HepG2 (cell line): ENCODE data around the gene YIPF4. TPM values are rescaled to one million over a fixed set of nuclear protein-coding genes. Genes with fewer than 3 reads are reported as not detected.

Experiments used
- FOSL2 ChIP-seq: sonication (generic); formaldehyde crosslinking; IDR thresholded peaks from 2 replicates; pipeline ENCODE4 v1.4.0; 2020; ENCODE audit warnings: missing genetic modification reagents
- FOXK2 ChIP-seq: fragments of 450-650 bp; IDR thresholded peaks from 2 replicates; pipeline ENCODE4 v1.6.1; 2016
- FOXP1 ChIP-seq, 2 experiments: fragments of 450-650 bp in 1 of 2; IDR thresholded peaks; 2 replicates each; pipeline ENCODE4 v1.6.1; 2017 to 2018; ENCODE audit warnings: antibody characterized with exemption in 1 of 2
- GATAD2A ChIP-seq: IDR thresholded peaks from 2 replicates; pipeline ENCODE4 v1.6.1; 2016
- HDAC2 ChIP-seq: sonication (generic); formaldehyde crosslinking; IDR thresholded peaks from 2 replicates; pipeline ENCODE4 v1.4.0; 2020; ENCODE audit warnings: missing genetic modification reagents
- HOMEZ ChIP-seq: IDR thresholded peaks from 2 replicates; pipeline ENCODE4 v1.6.1; 2016; ENCODE audit warnings: low read depth
- KLF12 ChIP-seq: sonication (generic); formaldehyde crosslinking; IDR thresholded peaks from 2 replicates; pipeline ENCODE4 v1.4.0; 2020; ENCODE audit warnings: missing genetic modification reagents, borderline replicate concordance
- MBD4 ChIP-seq: IDR thresholded peaks from 2 replicates; pipeline ENCODE4 v1.6.1; 2012; ENCODE audit warnings: low read length, inconsistent platforms, borderline replicate concordance
- NFE2 ChIP-seq: sonication (generic); formaldehyde crosslinking; IDR thresholded peaks from 2 replicates; pipeline ENCODE4 v1.4.0; 2020; ENCODE audit warnings: missing genetic modification reagents
- SNAPC2 ChIP-seq: sonication (generic); formaldehyde crosslinking; IDR thresholded peaks from 2 replicates; pipeline ENCODE4 v1.8.1; 2022; ENCODE audit warnings: mild to moderate bottlenecking, missing genetic modification reagents
- SOX5 ChIP-seq: IDR thresholded peaks from 2 replicates; pipeline ENCODE4 v1.6.1; 2016; ENCODE audit warnings: borderline replicate concordance
- SRSF9 ChIP-seq: fragments of 200-400 bp; formaldehyde crosslinking; IDR thresholded peaks from 2 replicates; pipeline ENCODE4 v1.6.1; 2018; ENCODE audit warnings: borderline replicate concordance, mild to moderate bottlenecking, low read depth, low read length; ENCODE audit not compliant: insufficient read depth, poor library complexity, severe bottlenecking
- ZKSCAN8 ChIP-seq: IDR thresholded peaks from 2 replicates; pipeline ENCODE4 v1.6.1; 2016; ENCODE audit warnings: borderline replicate concordance, missing genetic modification reagents, missing compliant biosample characterization
- ZNF224 ChIP-seq: sonication (generic); formaldehyde crosslinking; IDR thresholded peaks from 2 replicates; pipeline ENCODE4 v1.5.0; 2020; ENCODE audit warnings: mild to moderate bottlenecking, missing genetic modification reagents
- ZNF230 ChIP-seq: sonication (generic); formaldehyde crosslinking; IDR thresholded peaks from 2 replicates; pipeline ENCODE4 v1.4.0; 2020; ENCODE audit warnings: mild to moderate bottlenecking, missing genetic modification reagents
- ZNF431 ChIP-seq: sonication (generic); formaldehyde crosslinking; IDR thresholded peaks from 2 replicates; pipeline ENCODE4 v1.9.0; 2022; ENCODE audit warnings: missing genetic modification reagents, low read depth, mild to moderate bottlenecking, borderline replicate concordance
- polyA plus RNA-seq, 8 experiments: library from polyadenylated mRNA; depleted of rRNA in 3 of 8; stranded (reverse) in 7 of 8; unstranded in 1 of 8; fragments of >200 nt; fragmentation: Illumina TruSeq in 4 of 8; extraction: Trizol in 4 of 8; gene quantifications; 2 replicates each; pipeline versions ENCODE4 v1.2.1 to v1.2.3, GENCODE V29; 2011 to 2016; ENCODE audit warnings: low read depth in 4 of 8, missing spikeins in 1 of 8, mixed read lengths in 1 of 8; ENCODE audit not compliant: insufficient read depth in 1 of 8
- total RNA-seq, 5 experiments: library from RNA; depleted of rRNA; stranded (reverse); fragments of >200 nt; fragmentation: Illumina TruSeq; extraction: Trizol; gene quantifications; 2 replicates each; pipeline ENCODE4 v1.2.3, GENCODE V29; 2016; ENCODE audit warnings: low read depth in 1 of 5
- TF ChIP-seq, protein P1 (sequence below): sonication (generic); formaldehyde crosslinking; IDR thresholded peaks from 2 replicates; pipeline ENCODE4 v1.5.1; 2020; ENCODE audit warnings: mild to moderate bottlenecking, missing genetic modification reagents, moderate library complexity
- TF ChIP-seq, protein P2 (sequence below): sonication (generic); formaldehyde crosslinking; IDR thresholded peaks from 2 replicates; pipeline ENCODE4 v1.8.1; 2023; ENCODE audit warnings: mild to moderate bottlenecking, missing genetic modification reagents
- TF ChIP-seq, protein P3 (sequence below): sonication (generic); formaldehyde crosslinking; IDR thresholded peaks from 2 replicates; pipeline ENCODE4 v1.8.1; 2022; ENCODE audit warnings: low read depth, mild to moderate bottlenecking, missing genetic modification reagents
- TF ChIP-seq, protein P4 (sequence below): sonication (generic); formaldehyde crosslinking; IDR thresholded peaks from 2 replicates; pipeline ENCODE4 v1.4.0; 2020; ENCODE audit warnings: missing genetic modification reagents

Gene YIPF4
- total and polyA plus RNA-seq, 2 of the 13 experiments (the other 11 are each of a cell fraction or from before 2014, with no cell fraction given) = 19.0 to 43.9 TPM

DNA sequence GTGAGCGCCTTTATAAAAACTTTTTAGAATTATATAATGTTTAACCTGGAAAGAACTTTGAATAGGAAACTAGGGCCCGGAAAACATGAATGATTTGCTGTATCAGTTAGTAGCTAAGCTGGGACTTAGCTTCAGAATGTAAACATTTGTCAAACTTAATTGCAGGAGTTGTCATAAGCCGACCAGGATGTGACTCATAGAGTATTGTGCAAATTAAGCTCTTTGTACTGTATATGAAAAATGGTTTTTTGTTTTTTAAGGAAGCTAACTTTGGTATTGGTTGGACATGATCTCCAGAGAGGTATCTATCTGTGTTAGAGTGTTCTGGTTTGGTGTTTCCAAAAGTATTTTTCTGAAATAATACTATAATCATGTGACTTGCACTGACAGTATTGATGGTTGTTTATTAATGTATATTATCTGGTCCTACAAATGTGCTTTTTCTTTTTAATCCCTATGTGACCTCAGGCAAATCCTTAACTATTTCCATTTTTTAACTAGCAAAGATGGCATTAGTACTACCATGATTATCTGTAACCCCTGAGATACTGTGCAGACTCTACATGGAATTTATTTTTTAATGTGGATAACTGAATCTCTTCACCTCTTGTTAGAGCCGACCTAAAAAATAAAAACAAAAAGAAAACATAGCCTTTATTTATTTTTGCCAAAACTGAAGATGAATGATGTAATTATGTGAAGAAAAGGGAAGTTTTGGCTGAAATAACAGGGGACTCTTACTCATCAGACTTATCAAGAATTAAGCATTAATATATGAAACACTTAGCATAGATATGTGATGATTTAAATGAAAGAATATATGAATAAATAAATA is 11.7 kb downstream of the YIPF4 start (continued):
- TF ChIP-seq MBD4 (peak; percentile 28; the same call in 1 of the 2 replicates), SNAPC2 (CRISPR knock-in tag) (no peak), SOX5 (CRISPR knock-in tag) (peak; percentile 87; the same call in 1 of the 2 replicates), NFE2 (CRISPR knock-in tag) (no peak), FOSL2 (peak; percentile 95), FOXK2 (no peak), SRSF9 (no peak), ZNF431 (CRISPR knock-in tag) (no peak), ZNF230 (no peak), FOXP1 (IDR thresholded peaks at IDR 0.05) (no peak), FOXP1 (CRISPR knock-in tag; IDR thresholded peaks at IDR 0.05) (peak; percentile 67), HDAC2 (CRISPR knock-in tag) (peak; percentile 62; the same call in 1 of the 2 replicates), HOMEZ (CRISPR knock-in tag) (peak; percentile 93), ZNF224 (CRISPR knock-in tag) (no peak), GATAD2A (CRISPR knock-in tag) (peak; percentile 92), ZKSCAN8 (CRISPR knock-in tag) (peak; percentile 100), KLF12 (CRISPR knock-in tag) (no peak)
- TF ChIP-seq, protein P1, sequence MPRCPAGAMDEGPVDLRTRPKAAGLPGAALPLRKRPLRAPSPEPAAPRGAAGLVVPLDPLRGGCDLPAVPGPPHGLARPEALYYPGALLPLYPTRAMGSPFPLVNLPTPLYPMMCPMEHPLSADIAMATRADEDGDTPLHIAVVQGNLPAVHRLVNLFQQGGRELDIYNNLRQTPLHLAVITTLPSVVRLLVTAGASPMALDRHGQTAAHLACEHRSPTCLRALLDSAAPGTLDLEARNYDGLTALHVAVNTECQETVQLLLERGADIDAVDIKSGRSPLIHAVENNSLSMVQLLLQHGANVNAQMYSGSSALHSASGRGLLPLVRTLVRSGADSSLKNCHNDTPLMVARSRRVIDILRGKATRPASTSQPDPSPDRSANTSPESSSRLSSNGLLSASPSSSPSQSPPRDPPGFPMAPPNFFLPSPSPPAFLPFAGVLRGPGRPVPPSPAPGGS (CRISPR knock-in tag) = no peak
- TF ChIP-seq, protein P2, sequence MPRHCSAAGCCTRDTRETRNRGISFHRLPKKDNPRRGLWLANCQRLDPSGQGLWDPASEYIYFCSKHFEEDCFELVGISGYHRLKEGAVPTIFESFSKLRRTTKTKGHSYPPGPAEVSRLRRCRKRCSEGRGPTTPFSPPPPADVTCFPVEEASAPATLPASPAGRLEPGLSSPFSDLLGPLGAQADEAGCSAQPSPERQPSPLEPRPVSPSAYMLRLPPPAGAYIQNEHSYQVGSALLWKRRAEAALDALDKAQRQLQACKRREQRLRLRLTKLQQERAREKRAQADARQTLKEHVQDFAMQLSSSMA (CRISPR knock-in tag) = no peak
- TF ChIP-seq, protein P3, sequence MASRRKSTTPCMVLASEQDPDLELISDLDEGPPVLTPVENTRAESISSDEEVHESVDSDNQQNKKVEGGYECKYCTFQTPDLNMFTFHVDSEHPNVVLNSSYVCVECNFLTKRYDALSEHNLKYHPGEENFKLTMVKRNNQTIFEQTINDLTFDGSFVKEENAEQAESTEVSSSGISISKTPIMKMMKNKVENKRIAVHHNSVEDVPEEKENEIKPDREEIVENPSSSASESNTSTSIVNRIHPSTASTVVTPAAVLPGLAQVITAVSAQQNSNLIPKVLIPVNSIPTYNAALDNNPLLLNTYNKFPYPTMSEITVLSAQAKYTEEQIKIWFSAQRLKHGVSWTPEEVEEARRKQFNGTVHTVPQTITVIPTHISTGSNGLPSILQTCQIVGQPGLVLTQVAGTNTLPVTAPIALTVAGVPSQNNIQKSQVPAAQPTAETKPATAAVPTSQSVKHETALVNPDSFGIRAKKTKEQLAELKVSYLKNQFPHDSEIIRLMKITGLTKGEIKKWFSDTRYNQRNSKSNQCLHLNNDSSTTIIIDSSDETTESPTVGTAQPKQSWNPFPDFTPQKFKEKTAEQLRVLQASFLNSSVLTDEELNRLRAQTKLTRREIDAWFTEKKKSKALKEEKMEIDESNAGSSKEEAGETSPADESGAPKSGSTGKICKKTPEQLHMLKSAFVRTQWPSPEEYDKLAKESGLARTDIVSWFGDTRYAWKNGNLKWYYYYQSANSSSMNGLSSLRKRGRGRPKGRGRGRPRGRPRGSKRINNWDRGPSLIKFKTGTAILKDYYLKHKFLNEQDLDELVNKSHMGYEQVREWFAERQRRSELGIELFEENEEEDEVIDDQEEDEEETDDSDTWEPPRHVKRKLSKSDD (CRISPR knock-in tag) = no peak
- TF ChIP-seq, protein P4, sequence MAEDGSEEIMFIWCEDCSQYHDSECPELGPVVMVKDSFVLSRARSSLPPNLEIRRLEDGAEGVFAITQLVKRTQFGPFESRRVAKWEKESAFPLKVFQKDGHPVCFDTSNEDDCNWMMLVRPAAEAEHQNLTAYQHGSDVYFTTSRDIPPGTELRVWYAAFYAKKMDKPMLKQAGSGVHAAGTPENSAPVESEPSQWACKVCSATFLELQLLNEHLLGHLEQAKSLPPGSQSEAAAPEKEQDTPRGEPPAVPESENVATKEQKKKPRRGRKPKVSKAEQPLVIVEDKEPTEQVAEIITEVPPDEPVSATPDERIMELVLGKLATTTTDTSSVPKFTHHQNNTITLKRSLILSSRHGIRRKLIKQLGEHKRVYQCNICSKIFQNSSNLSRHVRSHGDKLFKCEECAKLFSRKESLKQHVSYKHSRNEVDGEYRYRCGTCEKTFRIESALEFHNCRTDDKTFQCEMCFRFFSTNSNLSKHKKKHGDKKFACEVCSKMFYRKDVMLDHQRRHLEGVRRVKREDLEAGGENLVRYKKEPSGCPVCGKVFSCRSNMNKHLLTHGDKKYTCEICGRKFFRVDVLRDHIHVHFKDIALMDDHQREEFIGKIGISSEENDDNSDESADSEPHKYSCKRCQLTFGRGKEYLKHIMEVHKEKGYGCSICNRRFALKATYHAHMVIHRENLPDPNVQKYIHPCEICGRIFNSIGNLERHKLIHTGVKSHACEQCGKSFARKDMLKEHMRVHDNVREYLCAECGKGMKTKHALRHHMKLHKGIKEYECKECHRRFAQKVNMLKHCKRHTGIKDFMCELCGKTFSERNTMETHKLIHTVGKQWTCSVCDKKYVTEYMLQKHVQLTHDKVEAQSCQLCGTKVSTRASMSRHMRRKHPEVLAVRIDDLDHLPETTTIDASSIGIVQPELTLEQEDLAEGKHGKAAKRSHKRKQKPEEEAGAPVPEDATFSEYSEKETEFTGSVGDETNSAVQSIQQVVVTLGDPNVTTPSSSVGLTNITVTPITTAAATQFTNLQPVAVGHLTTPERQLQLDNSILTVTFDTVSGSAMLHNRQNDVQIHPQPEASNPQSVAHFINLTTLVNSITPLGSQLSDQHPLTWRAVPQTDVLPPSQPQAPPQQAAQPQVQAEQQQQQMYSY (CRISPR knock-in tag) = no peak
